Nephron (organoid): Measurements from ENCODE around the gene LRRC74A.

Experiments used
- H3K27ac Mint-ChIP-seq, 3 experiments: 2 replicates each; pipeline ENCODE4 v1.8.0; 2020; ENCODE audit warnings: mixed read lengths in 3 of 3, mild to moderate bottlenecking in 2 of 3, moderate library complexity in 1 of 3
- H3K27me3 Mint-ChIP-seq: 2 replicates; pipeline ENCODE4 v1.8.0; 2021; ENCODE audit warnings: low read depth, mild to moderate bottlenecking, moderate library complexity, mixed read lengths
- H3K36me3 Mint-ChIP-seq: 2 replicates; pipeline ENCODE4 v1.8.0; 2020; ENCODE audit warnings: low read depth, mixed read lengths
- H3K4me1 Mint-ChIP-seq: 2 replicates; pipeline ENCODE4 v1.8.0; 2020; ENCODE audit warnings: mixed read lengths
- H3K4me3 Mint-ChIP-seq, 3 experiments: 2 replicates each; pipeline ENCODE4 v1.8.0; 2020; ENCODE audit warnings: mild to moderate bottlenecking in 3 of 3, mixed read lengths in 3 of 3, moderate library complexity in 2 of 3
- H3K9me3 Mint-ChIP-seq: 2 replicates; pipeline ENCODE4 v1.8.0; 2020; ENCODE audit warnings: mixed read lengths
- CTCF ChIP-seq, 3 experiments: fragments of 200-600 bp; sonication (generic); IDR thresholded peaks; one replicate each; pipeline ENCODE4 v1.5.0; 2021; ENCODE audit warnings: antibody characterized with exemption in 3 of 3; ENCODE audit not compliant: unreplicated experiment in 3 of 3

Gene LRRC74A

GRCh38 chr14:76877871-76878270 lies 51.7 kb downstream of the LRRC74A start:
- H3K4me1 Mint-ChIP-seq, result peaks cover 13% of the 10 kb centered on the region
- peaks cover 16% of the 10 kb centered on the region for H3K27me3 Mint-ChIP-seq
- H3K36me3 Mint-ChIP-seq, result no peaks in the 10 kb centered on the region
- H3K9me3 Mint-ChIP-seq, result peaks cover 3% of the 10 kb centered on the region
- peak overlapping the region in 1 of 3 experiments; percentile 8 for H3K27ac Mint-ChIP-seq
- H3K4me3 Mint-ChIP-seq, result no peak overlapping the region
- no peak for TF ChIP-seq CTCF (IDR thresholded peaks at IDR 0.05; ENCODE audit: unreplicated experiment in 3 of 3)

GRCh38 chr14:76880449-76880848 lies 54.2 kb downstream of the LRRC74A start:
- H3K4me3 Mint-ChIP-seq, result no peak overlapping the region
- no peaks in the 10 kb centered on the region for H3K36me3 Mint-ChIP-seq
- H3K27ac Mint-ChIP-seq, result no peak overlapping the region
- peaks cover 15% of the 10 kb centered on the region for H3K27me3 Mint-ChIP-seq
- no peaks in the 10 kb centered on the region for H3K4me1 Mint-ChIP-seq
- TF ChIP-seq CTCF (IDR thresholded peaks at IDR 0.05; ENCODE audit: unreplicated experiment in 3 of 3), result no peak
- H3K9me3 Mint-ChIP-seq, result peaks cover 3% of the 10 kb centered on the region

GRCh38 chr14:76881348-76881747 lies 55.1 kb downstream of the LRRC74A start:
- no peaks in the 10 kb centered on the region for H3K9me3 Mint-ChIP-seq
- peaks cover 11% of the 10 kb centered on the region for H3K27me3 Mint-ChIP-seq
- no peak overlapping the region for H3K27ac Mint-ChIP-seq
- no peak for TF ChIP-seq CTCF (IDR thresholded peaks at IDR 0.05; ENCODE audit: unreplicated experiment in 3 of 3)
- no peaks in the 10 kb centered on the region for H3K4me1 Mint-ChIP-seq
- H3K36me3 Mint-ChIP-seq, result no peaks in the 10 kb centered on the region
- no peak overlapping the region for H3K4me3 Mint-ChIP-seq

GRCh38 chr14:76882651-76883050 lies 56.4 kb downstream of the LRRC74A start:
- Mint-ChIP-seq H3K4me1 (peaks cover 8% of the 10 kb centered on the region), H3K27ac (no peak overlapping the region), H3K4me3 (no peak overlapping the region), H3K27me3 (peaks cover 11% of the 10 kb centered on the region), H3K36me3 (no peaks in the 10 kb centered on the region), H3K9me3 (no peaks in the 10 kb centered on the region)
- no peak for TF ChIP-seq CTCF (IDR thresholded peaks at IDR 0.05; ENCODE audit: unreplicated experiment in 3 of 3)

- Mint-ChIP-seq H3K4me3 (no peak overlapping the region), H3K36me3 (no peaks in the 10 kb centered on the region), H3K4me1 (peaks cover 13% of the 10 kb centered on the region), H3K27ac (no peak overlapping the region), H3K9me3 (no peaks in the 10 kb centered on the region), H3K27me3 (peaks cover 11% of the 10 kb centered on the region)
- no peak for TF ChIP-seq CTCF (IDR thresholded peaks at IDR 0.05; ENCODE audit: unreplicated experiment in 3 of 3)
Observed at GRCh38 chr14:76883447-76883846, 57.2 kb downstream of the LRRC74A start.

GRCh38 chr14:76884394-76884793 lies 58.2 kb downstream of the LRRC74A start:
- no peaks in the 10 kb centered on the region for H3K9me3 Mint-ChIP-seq
- peaks cover 11% of the 10 kb centered on the region for H3K27me3 Mint-ChIP-seq
- TF ChIP-seq CTCF (IDR thresholded peaks at IDR 0.05; ENCODE audit: unreplicated experiment in 3 of 3), result no peak
- peaks cover 14% of the 10 kb centered on the region for H3K4me1 Mint-ChIP-seq
- H3K36me3 Mint-ChIP-seq, result no peaks in the 10 kb centered on the region
- no peak overlapping the region for H3K4me3 Mint-ChIP-seq
- H3K27ac Mint-ChIP-seq, result no peak overlapping the region
